HG03280 (cell line): ENCODE measurements around the gene RXRA.

Source experiments
- ATAC-seq: cut with Tn5 transposase; IDR thresholded peaks from one replicate; pipeline ENCODE4 v1.9.1; 2021; ENCODE audit warnings: mild to moderate bottlenecking, moderate library complexity; ENCODE audit not compliant: unreplicated experiment

RXRA gene

DNA sequence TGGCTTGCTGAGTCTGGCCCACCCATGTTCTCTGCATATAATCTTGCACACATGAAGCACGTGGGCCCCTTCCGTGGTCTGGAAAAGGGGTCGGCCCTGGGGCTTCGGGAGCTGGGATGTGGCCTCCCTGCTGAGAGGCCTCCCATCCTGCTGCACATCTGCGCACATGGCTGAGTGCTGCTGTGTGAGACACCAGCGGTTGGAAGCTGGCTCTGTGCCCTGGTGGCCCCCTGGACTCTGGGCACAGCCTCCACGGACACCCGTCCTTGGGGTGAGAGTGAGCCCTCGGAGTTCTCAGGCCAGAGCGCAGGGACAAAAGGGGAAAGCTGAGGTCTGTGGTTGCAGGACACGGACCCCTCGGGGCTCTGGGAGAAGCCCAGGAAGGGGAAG is 115.8 kb downstream of the RXRA start:
- ATAC-seq: no peak

DNA sequence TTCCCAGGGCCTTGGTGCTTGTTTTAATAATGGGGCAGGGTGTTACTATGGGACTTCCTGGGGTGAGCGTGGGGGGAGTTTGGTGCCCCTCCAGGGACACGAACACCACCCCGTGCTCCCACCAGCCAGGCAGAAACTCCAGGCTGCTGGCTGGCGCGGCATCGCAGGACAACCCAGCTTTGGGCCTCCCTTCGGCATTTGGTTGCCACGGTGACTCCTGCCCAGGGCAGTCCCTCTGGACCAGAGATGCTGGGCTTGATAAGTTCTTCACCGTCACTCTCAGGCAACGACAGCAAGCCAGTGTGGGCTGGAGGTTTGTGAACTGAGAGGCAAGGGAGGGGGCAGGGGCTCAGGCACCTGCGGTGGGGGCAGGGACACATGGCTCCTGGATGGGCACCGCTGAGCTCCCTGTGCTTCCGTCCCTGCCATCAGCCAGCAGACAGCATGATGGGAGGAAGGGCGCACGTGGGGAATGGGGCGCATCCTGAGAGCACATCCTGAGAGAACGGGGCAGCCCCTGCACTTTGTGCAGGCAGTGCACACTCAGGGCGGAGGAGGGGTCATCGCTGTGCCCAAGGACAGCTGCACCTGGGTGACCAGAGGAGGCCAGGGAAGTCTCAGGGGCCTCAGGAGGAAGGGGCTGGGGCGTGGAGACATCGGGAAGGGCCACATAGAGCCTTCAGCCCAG is 116.4 kb downstream of the RXRA start:
- no peak for ATAC-seq

DNA sequence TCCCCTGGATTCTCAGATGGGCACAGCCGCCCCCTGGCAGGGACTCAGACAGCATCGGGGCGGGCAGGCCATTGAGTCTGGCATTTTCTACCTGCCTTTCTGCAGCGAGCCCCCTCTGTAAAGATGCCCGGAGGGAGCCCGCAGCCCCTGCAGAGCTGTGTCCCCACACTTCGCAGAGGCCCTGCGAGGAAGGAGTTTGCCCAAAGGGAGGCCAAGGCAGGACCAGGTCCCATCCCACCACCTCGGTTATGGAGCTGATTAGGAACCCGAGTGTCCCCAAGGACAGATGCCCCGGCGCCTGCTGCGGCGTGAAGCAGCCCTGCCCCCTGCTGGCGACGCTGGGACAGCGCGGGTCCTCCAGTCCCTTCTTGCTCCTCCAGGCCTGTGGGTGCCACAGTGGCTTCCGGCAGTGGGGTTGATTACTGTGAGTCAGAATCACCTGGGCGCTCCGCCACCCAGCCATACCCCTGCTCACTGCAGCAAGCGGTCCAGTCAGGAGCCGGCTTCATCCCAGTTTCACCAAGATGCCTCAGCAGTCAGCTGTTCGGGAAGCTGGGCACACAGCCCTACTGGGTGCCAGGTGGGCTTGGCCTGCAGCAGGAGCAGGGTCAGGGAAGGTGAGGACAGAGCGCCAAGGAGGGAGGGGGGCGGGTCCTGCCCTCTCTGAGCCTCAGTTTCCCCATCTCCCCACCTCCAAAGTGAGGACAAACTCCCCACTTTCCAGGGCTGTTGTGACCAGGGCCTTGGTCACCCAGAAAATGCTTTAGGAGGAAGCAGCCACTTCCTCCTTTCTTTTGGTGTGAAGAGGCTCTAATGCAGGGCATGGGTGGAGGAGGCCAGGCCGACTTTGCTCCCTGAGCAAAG is 117.2 kb downstream of the RXRA start:
- ATAC-seq: peak; percentile 76

DNA sequence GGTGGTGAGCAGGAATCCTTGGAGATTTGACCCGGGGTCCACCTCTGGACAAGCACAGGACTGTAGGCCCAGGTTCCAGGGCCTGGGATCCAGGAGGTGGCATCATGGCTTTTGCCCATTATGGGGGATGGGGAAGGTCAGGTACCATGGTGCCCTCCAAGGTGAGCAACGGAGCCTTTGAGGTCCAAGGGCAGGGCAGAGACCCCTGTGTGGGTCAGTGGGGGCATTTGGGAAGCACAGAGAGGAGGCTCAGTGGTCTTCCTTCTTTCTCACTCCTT is 117.7 kb downstream of the RXRA start:
- ATAC-seq: no peak

DNA sequence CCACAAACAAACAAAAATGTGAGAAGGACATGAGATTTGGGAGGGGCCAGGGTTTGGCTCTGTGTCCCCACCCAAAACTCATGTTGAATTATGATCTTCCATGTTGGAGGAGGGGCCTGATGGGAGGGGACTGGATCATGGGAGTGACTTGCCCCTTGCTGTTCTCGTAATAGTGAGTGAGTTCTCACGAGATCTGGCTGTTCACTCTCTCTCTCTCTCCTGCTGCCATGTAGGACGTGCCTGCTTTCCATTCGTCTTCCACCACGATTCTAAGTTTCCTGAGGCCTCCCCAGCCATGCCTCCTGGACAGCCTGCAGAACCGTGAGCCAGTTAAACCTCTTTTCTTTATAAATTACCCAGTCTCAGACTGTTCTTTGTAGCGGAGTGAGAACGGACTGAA is 118.7 kb downstream of the RXRA start:
- no peak for ATAC-seq

DNA sequence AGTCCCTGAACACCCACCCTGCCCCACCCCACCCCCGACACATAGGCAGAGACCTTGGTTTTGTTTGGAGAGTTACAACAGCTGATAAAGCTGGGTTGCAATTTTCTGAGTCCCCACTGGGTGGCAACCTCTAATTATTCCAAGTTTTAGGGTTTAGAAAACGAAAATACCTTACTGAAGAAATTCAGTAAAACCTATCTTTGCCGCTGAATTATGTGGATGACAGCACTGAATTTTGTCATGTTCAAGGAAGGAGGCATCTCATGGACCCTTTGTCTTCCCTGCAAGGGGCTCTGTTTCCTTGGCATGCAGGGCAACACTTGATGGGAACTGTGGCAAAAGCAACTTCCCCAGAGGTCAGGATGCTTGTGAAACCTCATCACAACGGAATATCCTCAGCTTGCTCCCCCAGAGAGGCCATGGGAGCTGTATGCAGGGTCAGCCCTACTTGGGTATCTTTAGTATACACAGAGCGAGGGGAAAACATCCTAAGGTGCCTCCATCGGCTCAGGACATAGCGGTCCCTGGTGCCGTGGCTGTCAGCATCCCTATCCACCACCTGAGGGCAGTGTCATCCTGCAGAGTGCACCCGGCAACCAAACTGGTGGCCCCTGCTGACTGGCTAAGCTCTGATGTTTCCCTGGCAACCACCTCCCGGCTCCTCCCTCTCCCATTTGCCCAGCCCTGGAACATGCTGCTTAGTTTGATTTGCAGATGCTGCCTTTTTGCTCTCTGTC is 123.1 kb downstream of the RXRA start:
- ATAC-seq: peak; percentile 79

DNA sequence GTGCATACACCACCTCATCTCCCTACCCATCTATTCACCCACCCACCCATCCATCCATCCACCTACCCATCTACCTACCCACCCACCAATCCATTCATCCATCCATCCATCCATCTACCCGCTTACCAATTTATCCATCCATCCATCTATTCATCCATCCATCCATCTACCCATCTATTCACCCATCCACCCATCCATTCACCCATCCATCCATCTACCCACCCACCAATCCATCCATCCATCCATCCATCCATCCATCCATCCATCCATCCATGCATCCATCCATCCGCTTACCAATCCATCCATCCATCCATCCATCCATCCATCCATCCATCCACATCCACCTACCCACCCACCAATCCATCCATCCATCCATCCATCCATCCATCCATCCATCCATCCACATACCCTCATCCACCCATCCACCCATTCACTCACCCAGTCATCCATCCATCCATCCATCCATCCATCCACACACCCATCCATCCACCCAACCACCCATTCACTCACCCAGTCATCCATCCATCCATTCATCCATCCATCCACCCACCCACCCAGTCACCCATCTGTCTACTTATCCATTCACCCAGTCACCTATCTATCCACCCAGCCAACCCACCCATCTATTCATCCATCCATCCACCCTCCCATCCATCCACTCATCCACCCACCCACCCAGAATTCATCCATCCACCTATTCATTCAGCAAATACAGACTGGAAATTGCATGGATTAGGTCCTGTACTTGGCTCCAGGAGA is 125.6 kb downstream of the RXRA start:
- ATAC-seq: no peak

DNA sequence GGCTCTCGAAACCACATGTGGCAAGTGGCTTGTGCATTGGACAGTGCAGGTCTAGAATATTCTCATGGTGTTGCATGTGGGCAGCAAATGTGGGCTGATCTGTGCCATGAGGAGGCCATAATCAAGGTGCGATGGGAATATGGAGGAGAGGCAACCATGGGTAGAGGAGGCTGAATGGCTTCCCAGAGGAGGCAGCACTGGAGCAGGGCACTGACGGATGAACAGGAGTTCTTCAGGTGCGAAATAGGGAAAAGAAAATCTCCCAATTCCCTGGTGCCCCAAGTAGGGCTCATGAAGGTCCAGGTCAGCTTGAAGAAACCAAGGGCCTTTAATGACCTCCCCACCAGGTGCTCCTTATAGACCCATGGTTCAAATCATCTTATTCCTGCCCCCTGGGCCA is 126.5 kb downstream of the RXRA start:
- ATAC-seq: no peak

DNA sequence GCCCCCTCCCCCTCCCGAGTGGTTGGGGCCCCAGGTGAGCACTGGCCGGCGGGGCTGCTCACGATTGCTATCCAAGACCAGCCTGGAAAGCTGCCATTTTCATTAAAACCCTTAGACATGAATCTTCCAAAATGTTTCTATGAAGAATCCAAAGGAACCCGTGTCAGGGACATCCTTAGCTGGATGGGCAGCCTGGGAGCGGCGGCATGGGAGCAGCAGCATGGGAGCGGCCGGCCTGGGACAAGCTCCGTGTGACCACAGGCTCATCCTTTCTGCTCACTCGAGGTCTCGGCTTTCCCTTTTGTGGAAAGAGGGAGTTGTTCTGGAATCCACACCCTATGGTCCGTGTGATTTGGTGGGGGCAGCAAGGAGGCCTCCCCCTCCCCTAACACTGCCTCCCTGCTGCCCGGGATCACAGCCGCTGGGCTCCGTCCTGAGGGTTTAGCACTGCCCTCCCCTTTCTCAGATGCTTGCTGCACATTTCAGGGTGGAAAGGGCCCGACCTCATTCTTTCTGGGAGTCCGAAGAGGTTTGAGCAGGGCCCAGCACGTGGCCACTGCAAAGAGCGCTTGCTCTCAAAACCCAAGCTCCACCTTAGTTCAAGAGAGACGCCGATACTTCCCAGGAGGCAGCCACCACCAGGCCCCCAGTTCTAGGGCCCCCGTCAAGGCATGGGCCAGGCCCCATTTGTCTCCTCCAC is 127.7 kb downstream of the RXRA start:
- ATAC-seq: no peak

DNA sequence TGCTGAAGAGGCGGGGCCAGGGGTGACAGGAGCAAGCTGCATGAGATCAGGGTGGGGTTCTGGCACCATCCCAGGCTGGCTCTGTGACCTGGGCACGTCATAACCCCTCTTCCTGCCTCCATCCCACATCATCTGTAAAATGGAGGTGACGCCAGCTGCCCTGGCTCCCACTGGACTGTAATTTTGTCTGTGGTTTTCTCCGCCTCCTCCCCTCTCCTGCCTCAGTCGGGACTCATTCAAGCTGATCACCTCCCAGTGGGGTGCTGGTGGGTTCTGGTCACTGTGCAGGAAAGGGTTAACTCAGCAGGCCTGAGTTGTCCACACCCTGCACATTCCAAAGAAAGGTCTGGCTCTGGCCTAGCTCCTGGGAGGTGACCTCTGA is 128.2 kb downstream of the RXRA start:
- no peak for ATAC-seq

DNA sequence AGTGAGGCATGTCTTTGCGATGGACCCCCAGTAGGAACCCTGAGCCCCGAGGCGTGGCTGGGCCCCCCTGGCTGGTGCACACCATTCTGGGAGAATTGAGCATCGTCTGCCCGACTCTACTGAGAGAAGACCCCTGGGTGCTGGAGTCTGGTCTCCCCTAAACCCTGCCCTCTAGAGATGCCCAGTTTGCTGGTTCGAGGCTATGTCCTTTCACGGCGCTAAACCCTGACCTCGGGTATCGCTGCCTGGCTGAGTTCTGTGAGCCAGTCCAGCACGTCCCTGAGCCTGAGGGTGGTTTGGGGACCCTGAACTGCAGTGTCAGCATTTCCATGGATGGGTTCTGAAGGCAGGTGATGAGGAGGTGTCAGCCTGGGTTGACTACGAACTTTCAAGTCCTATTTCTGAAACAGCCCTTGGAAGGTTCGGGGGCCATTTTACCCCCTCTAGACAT is 128.8 kb downstream of the RXRA start:
- ATAC-seq: no peak

DNA sequence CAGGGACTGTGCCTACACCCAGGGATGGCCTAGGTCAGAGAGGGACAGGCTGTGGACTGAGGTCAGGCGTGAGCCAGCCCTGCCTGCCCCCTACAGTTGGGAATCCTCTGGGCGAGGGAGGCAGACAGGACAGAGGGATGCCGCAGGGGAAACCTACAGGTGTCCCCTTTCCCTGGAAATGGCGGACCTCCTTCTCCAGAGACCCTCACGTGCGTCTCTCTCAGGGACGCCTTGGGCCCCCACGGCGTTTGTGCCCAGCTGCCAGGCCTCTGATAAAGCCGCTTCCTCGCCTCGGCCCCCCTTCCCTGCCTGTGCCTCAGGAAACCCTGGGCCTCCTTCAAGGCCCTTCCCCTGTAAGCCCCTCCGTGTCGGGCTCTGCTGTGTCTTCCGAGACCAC is 129.3 kb downstream of the RXRA start:
- ATAC-seq: no peak

DNA sequence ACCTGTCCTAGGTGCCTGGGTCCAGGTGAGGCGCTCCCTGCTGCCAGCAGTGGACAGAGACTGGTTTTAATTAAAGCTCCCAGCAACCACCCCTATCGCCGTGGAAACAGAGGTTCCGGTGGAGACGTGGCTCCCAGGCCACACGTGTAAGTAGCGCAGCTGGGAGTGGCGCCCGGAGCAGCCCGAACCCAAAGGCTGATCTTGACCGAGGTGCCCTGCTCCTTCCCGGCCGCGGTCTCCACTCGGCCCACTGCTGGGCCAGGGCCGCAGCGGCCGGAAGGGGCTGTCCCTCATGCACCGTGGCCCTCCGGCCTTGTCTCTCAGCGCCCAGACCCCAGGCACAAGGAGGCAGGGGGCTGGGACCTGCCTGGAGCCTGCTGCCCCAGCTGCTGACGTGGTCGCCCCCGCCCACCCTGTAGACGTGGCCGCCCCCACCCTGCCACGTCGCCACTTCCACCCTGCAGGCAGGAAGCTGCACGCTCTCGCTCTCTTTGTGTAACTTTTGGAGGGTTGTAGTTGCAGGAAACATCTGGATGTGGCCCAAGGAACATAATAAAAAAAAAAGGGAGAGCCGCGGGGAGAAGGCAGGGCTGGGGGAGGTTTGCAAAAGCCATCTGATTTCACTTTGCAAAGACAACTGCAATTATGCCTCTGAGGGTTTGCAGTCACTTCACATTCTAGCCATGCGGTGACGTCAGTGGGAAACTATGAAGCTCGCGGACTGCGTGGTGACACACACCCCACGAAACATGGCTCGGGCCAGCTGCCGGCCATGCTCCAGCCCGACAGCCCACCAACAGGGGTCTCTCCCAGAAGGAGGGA is 129.9 kb downstream of the RXRA start:
- no peak for ATAC-seq

DNA sequence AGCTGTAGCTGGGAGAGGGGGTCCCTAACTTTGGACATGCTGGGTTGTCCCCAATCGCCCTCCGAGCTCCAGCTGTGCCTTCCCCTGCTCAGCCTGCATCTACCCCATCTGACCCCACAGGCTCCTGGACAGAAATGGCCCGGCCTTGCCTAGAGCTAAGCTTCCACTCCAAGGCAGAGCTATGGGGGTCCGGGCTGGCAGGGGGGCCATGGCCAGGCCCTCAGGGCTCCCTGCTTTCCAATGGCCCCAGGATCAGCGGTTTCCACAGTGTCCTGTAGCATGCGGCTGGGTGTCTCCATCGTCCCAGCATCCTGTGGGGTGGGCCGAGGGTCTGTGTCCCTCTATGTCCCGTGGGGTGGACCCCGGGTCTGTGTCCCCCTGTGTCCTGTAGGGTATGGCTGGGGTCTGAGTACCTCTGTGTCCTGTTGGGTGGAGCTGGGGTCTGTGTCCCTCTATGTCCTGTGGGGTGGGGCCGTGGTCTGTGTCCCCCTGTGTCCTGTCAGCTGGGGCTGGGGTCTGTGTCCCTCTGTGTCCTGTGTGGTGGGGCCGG is 130.6 kb downstream of the RXRA start:
- ATAC-seq: no peak

DNA sequence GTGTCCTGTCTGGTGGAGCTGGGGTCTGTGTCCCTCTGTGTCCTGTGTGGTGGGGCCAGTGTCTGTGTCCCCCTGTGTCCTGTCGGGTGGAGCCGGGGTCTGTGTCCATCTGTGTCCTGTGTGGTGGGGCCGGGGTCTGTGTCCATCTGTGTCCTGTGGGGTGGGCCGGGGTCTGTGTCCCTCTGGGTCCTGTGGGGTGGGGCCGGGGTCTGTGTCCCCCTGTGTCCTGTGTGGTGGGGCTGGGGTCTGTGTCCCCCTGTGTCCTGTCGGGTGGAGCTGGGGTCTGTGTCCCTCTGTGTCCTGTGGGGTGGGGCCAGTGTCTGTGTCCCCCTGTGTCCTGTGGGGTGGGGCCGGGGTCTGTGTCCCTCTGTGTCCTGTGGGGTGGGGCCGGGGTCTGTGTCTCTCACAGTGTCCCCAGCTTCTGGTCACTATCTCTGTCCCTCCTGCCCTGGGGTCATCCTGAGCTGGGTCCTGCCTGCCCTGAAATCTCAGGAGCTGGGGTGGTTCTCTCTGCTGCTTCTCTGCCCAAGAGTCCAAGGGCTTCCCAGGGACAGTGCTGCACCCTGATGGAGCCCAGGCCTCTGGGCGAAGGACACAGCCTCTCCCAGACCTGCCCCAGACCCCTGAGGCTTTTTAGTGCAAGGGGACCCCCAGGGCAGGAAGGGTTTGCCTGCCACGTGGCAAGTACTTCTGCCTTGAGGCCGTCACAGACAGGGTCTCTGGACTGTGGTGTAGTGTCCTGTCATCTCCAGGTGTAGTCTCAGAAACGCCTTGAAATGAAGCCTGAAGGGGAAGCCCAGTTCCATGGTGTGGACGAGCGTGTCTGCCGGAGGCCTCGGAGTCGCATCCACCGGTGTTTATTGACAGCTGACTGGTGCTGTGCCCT is 131.3 kb downstream of the RXRA start:
- ATAC-seq: no peak

DNA sequence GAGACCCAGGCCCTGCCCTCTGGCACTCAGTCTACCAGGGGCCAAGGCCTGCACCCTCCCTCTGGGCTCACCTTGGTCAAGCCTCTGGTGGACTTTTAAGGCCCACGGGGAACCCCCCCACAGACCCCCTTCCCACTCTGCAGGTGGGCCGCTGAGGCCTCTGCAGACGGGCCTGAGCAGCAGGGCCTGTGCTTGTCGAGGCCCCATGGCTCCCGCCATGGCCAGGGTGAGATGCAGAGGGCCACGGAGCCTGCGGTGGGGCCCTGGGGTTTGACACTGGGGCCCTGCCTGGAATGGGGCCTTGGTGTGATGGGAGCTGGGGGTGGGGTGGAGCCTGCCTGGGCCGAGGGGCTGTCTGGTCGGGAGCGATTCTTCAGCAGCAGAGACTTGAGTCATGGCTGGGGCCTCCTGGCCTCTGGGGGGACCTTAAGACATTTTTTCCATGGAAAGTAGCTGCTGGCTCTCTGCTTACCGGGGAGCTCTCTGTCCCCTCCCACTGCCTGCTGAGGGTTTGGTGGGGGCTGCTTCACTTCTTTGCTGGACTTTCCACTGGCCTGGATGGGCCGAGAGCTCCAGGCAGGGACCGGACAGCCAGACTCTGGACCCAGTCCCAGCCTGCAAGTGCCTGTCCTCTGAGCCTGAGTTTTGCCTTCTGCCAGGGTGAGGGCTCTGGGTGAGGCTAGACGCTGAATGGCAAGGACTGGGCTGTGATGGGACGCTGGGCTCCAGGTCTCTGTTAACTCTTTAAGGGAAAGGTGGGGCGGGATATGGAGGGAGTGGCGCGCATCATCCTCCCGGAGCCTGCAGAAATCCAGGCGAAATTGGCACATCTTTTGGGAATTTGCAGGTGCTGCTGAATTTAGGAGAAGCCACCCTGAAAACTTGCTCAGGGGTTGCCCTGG is 132.2 kb downstream of the RXRA start:
- no peak for ATAC-seq

DNA sequence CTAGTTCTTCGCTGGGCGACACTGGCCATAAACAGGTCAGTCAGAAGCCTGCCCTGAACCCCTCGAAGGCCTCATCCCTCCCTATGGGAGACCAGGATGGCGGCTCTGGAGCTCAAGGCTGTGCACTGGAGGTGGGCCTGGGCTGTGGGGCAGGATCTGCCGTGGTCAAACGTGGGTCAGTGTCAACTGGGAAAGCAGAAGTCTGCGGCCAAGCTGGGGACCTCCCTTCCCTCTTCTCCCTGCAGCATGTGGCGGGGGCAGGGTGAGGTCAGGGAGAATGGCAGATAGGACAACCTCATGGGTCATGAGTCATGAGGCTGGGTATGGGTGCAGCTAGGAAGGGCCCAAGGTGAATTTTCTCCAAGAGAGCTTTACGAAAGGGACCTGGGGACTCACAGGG is 132.9 kb downstream of the RXRA start:
- ATAC-seq: no peak

DNA sequence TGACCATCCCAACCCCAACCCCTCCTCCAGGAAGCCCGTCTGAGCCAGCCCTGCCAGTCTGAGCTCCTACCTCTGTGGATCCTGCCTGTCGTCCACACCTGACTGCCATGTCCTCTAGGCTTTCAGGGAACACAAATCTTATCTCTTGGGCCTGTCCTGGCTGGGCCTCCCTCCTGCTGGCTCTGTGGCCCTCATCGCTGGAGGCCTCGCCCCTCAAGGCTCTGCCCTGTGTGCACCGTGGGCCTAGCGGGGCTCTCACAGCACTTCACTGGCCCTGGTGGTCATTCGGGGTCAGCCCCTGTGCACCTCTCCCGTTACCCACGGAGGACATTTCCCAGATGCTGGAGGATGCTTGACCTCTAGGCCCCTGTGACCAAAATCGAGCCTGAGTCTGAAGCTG is 133.3 kb downstream of the RXRA start:
- no peak for ATAC-seq
